GM12878 (cell line): ENCODE measurements around the gene FUBP1. TPM values are rescaled to one million over a fixed set of nuclear protein-coding genes. Genes with fewer than 3 reads are reported as not detected.

Experiments
- ATAC-seq: fragments of 200-7000 bp; cut with Tn5 transposase; 3 replicates; pipeline ENCODE4 v1.9.1; 2020; ENCODE audit warnings: mild to moderate bottlenecking, moderate library complexity
- BruUV-seq: library from RNA; stranded (reverse); fragments of 400-500 nt; replicated peaks from 2 replicates; lab custom pipeline; 2021; lab: Mats Ljungman, UMichigan
- CTCF ChIA-PET: fragments of 300-600 bp; sonication (Branson Sonifier 250); formaldehyde crosslinking; extraction: SDS; loops from one replicate; lab custom pipeline; 2021; ENCODE audit warnings: inconsistent platforms; lab: Yijun Ruan, JAX
- POLR2A ChIA-PET: fragments of 350-600 bp; formaldehyde crosslinking; extraction: SDS; loops from one replicate; lab custom pipeline; 2021; ENCODE audit warnings: inconsistent platforms; lab: Charles Lee
- RAD21 ChIA-PET: fragments of 300-600 bp; sonication (Branson Sonifier 250); formaldehyde crosslinking; loops from one replicate; lab custom pipeline; 2023; ENCODE audit warnings: antibody characterized with exemption; ENCODE audit not compliant: unreplicated experiment; lab: Charles Lee
- SMC1A ChIA-PET: fragments of 300-600 bp; sonication (Branson Sonifier 250); formaldehyde crosslinking; loops from one replicate; lab custom pipeline; 2023; ENCODE audit not compliant: unreplicated experiment, uncharacterized antibody; lab: Charles Lee
- DNase-seq: peaks from one replicate; pipeline ENCODE4 v3.0.0-alpha.2; 2011; ENCODE audit warnings: low read depth, low spot score
- FAIRE-seq: peaks from 3 replicates; lab custom pipeline; 2011; peaks lifted over from hg19 to GRCh38; lab: Jason Lieb, UNC
- H2AFZ ChIP-seq: 2 replicates; pipeline ENCODE4 v1.6.0; 2011; ENCODE audit warnings: low read depth, low read length, control low read depth; ENCODE audit not compliant: control insufficient read depth
- H3K27ac ChIP-seq: 2 replicates; pipeline ENCODE4 v1.5.1; 2011; ENCODE audit warnings: control low read depth; ENCODE audit not compliant: control insufficient read depth, insufficient read depth
- H3K27me3 ChIP-seq, 2 experiments: replicated peaks in 1 of 2; 2 replicates each; pipeline versions ENCODE4 v1.6.0 to v1.6.1; 2011; ENCODE audit warnings: low read length in 1 of 2; ENCODE audit not compliant: control insufficient read depth in 2 of 2, insufficient read depth in 2 of 2
- H3K36me3 ChIP-seq, 2 experiments: 2 replicates each; pipeline ENCODE4 v1.5.1; 2011; ENCODE audit warnings: low read length in 1 of 2; ENCODE audit not compliant: control insufficient read depth in 2 of 2, insufficient read depth in 2 of 2
- H3K4me1 ChIP-seq: 2 replicates; pipeline ENCODE4 v1.6.1; 2011; ENCODE audit warnings: mild to moderate bottlenecking, low read length, moderate library complexity, mixed read lengths; ENCODE audit not compliant: control insufficient read depth, insufficient read depth
- H3K4me2 ChIP-seq: 2 replicates; pipeline ENCODE4 v1.6.0; 2011; ENCODE audit warnings: control low read depth; ENCODE audit not compliant: control insufficient read depth, insufficient read depth
- H3K4me3 ChIP-seq: fragments of 200-600 bp; sonication (generic); 2 replicates; pipeline ENCODE4 v1.5.1; 2016
- H3K79me2 ChIP-seq: 2 replicates; pipeline ENCODE4 v1.6.0; 2011; ENCODE audit warnings: low read length; ENCODE audit not compliant: control insufficient read depth, insufficient read depth
- H3K9ac ChIP-seq: 2 replicates; pipeline ENCODE4 v1.8.0; 2011; ENCODE audit warnings: low read length, control low read depth, mixed read lengths; ENCODE audit not compliant: control insufficient read depth, insufficient read depth
- H3K9me3 ChIP-seq: replicated peaks from 3 replicates; pipeline ENCODE4 v1.5.1; 2011; ENCODE audit warnings: mild to moderate bottlenecking, low read length; ENCODE audit not compliant: control insufficient read depth, insufficient read depth
- H4K20me1 ChIP-seq: 2 replicates; pipeline ENCODE4 v1.6.0; 2011; ENCODE audit not compliant: control insufficient read depth, insufficient read depth
- CEBPB ChIP-seq, 2 experiments: fragments of 150-350 bp in 1 of 2; IDR thresholded peaks; 2 replicates each; pipeline ENCODE4 v1.6.1; 2012 to 2014; ENCODE audit warnings: low read depth in 2 of 2, low read length in 2 of 2, borderline replicate concordance in 1 of 2, inconsistent platforms in 1 of 2
- CHD2 ChIP-seq: IDR thresholded peaks from 2 replicates; pipeline ENCODE4 v1.6.1; 2011; ENCODE audit warnings: low read depth, low read length, improper control_type of control experiment, borderline replicate concordance
- NR2F1 ChIP-seq: fragments of 450-650 bp; conservative IDR thresholded peaks from 2 replicates; pipeline ENCODE4 v1.6.1; 2017; ENCODE audit warnings: mild to moderate bottlenecking
- PAX5 ChIP-seq: IDR thresholded peaks from 2 replicates; pipeline ENCODE4 v1.6.1; 2011; ENCODE audit warnings: low read depth, low read length, borderline replicate concordance
- STAT3 ChIP-seq: IDR thresholded peaks from 2 replicates; pipeline ENCODE4 v1.6.1; 2011; ENCODE audit warnings: low read depth, low read length, improper control_type of control experiment
- TARDBP ChIP-seq: IDR thresholded peaks from 2 replicates; pipeline ENCODE4 v1.6.1; 2016; ENCODE audit warnings: borderline replicate concordance
- TCF12 ChIP-seq: IDR thresholded peaks from 2 replicates; pipeline ENCODE4 v1.6.1; 2011; ENCODE audit warnings: low read depth, mild to moderate bottlenecking, low read length
- ZNF622 ChIP-seq: fragments of 450-650 bp; IDR thresholded peaks from 2 replicates; pipeline ENCODE4 v1.6.1; 2017; ENCODE audit warnings: mild to moderate bottlenecking, inconsistent platforms
- WGBS: methylation state at CpG from one replicate; pipeline ENCODE4 v1.1.6; 2016; ENCODE audit warnings: low lambda C conversion rate; ENCODE audit not compliant: insufficient replicate concordance, insufficient coverage; ENCODE audit errors: missing lambda C conversion rate; 5-methylcytosine and 5-hydroxymethylcytosine counted together
- in situ Hi-C: fragments of 300-500 bp; cut with MboI; formaldehyde crosslinking; loops from 9 replicates; pipeline ENCODE4 v1.14.3; 2018; ENCODE audit warnings: mixed read lengths
- intact Hi-C: fragments of 100-400 bp; cut with micrococcal nuclease; formaldehyde crosslinking; loops from one replicate; pipeline ENCODE4 v1.14.2; 2022; ENCODE audit not compliant: unreplicated experiment
- polyA plus RNA-seq, 11 experiments: library from polyadenylated mRNA; depleted of rRNA in 4 of 11; unstranded in 6 of 11; stranded (reverse) in 5 of 11; fragments of >200 nt; fragmentation: Nextera tagmentation in 4 of 11; fragmentation: Illumina TruSeq in 1 of 11; extraction: Ambion mirVana in 4 of 11; extraction: Trizol in 1 of 11; gene quantifications; 1 replicate in 1 of 11; 2 replicates in 10 of 11; pipeline versions ENCODE4 v1.2.1 to v1.2.3, GENCODE V29; 2011 to 2016; ENCODE audit warnings: inconsistent platforms in 2 of 11, missing spikeins in 2 of 11, low read depth in 1 of 11
- total RNA-seq, 4 experiments: library from RNA; depleted of rRNA in 3 of 4; stranded (reverse); fragments of >200 nt in 3 of 4; fragmentation: Illumina TruSeq in 1 of 4; extraction: Trizol in 1 of 4; gene quantifications; 2 replicates each; pipeline versions ENCODE4 v1.2.1 to v1.2.3, GENCODE V29; 2013 to 2021
- TF ChIP-seq, protein P1 (sequence below): fragments of 450-650 bp; IDR thresholded peaks from 2 replicates; pipeline ENCODE4 v1.6.1; 2016; ENCODE audit warnings: mild to moderate bottlenecking
- TF ChIP-seq, protein P2 (sequence below): IDR thresholded peaks from 2 replicates; pipeline ENCODE4 v1.6.1; 2012; ENCODE audit warnings: mild to moderate bottlenecking, low read depth, low read length
- TF ChIP-seq, protein P3 (sequence below): IDR thresholded peaks from 2 replicates; pipeline ENCODE4 v1.6.1; 2011; ENCODE audit warnings: mild to moderate bottlenecking, low read depth, low read length, moderate library complexity; ENCODE audit not compliant: insufficient replicate concordance

Gene FUBP1
- total and polyA plus RNA-seq, 10 of the 15 experiments (the other 5 are each of a cell fraction or from before 2014, with no cell fraction given) = 110 to 343 (median 191) TPM

DNA sequence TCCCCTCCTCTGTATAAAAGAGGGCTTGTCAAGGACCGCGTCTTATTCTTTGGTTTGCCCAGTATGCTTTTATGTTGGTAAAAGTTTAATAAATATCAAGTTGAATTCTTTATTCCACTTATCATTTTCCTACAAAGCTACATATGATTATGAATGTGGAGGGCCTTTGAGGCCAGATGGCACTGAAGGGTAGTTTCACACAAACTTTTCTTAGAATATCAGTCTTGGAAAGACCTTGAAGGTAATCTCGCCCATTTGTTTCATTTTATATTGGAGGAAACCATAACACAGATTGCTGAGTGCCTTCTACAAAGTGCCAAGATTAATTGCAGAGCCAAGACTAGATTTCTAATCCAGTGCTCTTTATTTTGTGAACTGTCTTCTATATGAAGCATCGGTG, 5.8 kb upstream of the FUBP1 start:
- Histone ChIP-seq H2AFZ (no peak overlapping the region), H3K79me2 (peaks cover 26% of the 10 kb centered on the region), H3K4me3 (no peak overlapping the region), H3K9me3 (no peaks in the 10 kb centered on the region; the same call in 2 of the 3 replicates), H3K27me3 (no peaks in the 10 kb centered on the region), H3K27ac (no peak overlapping the region), H3K4me1 (no peaks in the 10 kb centered on the region), H3K9ac (no peak overlapping the region), H3K36me3 (no peaks in the 10 kb centered on the region), H4K20me1 (no peaks in the 10 kb centered on the region), H3K4me2 (no peak overlapping the region)
- ChIA-PET RAD21 (interaction anchor here (1.0 kb wide), 1 partner anchor 130 kb away, joined by 5 read pairs; no protein-coding TSS in a partner anchor), SMC1A (interaction anchor here (1.0 to 1.5 kb wide), 4 partner anchors 16 to 238 kb away, joined by 3 to 6 read pairs (median 4); partner anchors contain the start of gene DNAJB4), POLR2A (interaction anchor here (1.4 kb wide), 1 partner anchor 20 kb away, joined by 3 read pairs; the partner anchor contains the start of gene DNAJB4), CTCF (interaction anchor here (2.1 kb wide), 1 partner anchor 20 kb away, joined by 7 read pairs; the partner anchor contains the start of gene DNAJB4)
- no TSS peak for BruUV-seq
- FAIRE-seq (no peak), ATAC-seq (no peak), DNase-seq (no peak)
- TF ChIP-seq NR2F1 = no peak
- TF ChIP-seq STAT3 = no peak
- TF ChIP-seq PAX5 = no peak
- no peak for TF ChIP-seq CEBPB (IDR thresholded peaks at IDR 0.05; ENCODE audit: borderline replicate concordance in 1 of 2, low read depth in 2 of 2, low read length in 2 of 2)
- TF ChIP-seq CHD2 = no peak
- TF ChIP-seq, protein P1, sequence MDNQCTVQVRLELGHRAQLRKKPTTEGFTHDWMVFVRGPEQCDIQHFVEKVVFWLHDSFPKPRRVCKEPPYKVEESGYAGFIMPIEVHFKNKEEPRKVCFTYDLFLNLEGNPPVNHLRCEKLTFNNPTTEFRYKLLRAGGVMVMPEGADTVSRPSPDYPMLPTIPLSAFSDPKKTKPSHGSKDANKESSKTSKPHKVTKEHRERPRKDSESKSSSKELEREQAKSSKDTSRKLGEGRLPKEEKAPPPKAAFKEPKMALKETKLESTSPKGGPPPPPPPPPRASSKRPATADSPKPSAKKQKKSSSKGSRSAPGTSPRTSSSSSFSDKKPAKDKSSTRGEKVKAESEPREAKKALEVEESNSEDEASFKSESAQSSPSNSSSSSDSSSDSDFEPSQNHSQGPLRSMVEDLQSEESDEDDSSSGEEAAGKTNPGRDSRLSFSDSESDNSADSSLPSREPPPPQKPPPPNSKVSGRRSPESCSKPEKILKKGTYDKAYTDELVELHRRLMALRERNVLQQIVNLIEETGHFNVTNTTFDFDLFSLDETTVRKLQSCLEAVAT = no peak
- TF ChIP-seq TCF12 = no peak
- TF ChIP-seq, protein P2, sequence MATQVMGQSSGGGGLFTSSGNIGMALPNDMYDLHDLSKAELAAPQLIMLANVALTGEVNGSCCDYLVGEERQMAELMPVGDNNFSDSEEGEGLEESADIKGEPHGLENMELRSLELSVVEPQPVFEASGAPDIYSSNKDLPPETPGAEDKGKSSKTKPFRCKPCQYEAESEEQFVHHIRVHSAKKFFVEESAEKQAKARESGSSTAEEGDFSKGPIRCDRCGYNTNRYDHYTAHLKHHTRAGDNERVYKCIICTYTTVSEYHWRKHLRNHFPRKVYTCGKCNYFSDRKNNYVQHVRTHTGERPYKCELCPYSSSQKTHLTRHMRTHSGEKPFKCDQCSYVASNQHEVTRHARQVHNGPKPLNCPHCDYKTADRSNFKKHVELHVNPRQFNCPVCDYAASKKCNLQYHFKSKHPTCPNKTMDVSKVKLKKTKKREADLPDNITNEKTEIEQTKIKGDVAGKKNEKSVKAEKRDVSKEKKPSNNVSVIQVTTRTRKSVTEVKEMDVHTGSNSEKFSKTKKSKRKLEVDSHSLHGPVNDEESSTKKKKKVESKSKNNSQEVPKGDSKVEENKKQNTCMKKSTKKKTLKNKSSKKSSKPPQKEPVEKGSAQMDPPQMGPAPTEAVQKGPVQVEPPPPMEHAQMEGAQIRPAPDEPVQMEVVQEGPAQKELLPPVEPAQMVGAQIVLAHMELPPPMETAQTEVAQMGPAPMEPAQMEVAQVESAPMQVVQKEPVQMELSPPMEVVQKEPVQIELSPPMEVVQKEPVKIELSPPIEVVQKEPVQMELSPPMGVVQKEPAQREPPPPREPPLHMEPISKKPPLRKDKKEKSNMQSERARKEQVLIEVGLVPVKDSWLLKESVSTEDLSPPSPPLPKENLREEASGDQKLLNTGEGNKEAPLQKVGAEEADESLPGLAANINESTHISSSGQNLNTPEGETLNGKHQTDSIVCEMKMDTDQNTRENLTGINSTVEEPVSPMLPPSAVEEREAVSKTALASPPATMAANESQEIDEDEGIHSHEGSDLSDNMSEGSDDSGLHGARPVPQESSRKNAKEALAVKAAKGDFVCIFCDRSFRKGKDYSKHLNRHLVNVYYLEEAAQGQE = no peak
- TF ChIP-seq TARDBP = no peak
- TF ChIP-seq, protein P3, sequence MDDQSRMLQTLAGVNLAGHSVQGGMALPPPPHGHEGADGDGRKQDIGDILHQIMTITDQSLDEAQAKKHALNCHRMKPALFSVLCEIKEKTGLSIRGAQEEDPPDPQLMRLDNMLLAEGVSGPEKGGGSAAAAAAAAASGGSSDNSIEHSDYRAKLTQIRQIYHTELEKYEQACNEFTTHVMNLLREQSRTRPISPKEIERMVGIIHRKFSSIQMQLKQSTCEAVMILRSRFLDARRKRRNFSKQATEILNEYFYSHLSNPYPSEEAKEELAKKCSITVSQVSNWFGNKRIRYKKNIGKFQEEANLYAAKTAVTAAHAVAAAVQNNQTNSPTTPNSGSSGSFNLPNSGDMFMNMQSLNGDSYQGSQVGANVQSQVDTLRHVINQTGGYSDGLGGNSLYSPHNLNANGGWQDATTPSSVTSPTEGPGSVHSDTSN = no peak
- TF ChIP-seq ZNF622 = no peak
- 97% methylated on average over 4 of the region's 4 CpGs for WGBS
- in situ Hi-C loops (no loop called here), intact Hi-C loops (no loop called here)
